ENCODE measurements around the gene JAML.

GRCh38 chr11:118168316-118168715 is 56.5 kb downstream of the JAML start:
- TF ChIP-seq CTCF (IDR thresholded peaks at IDR 0.05) = no peak
- TF ChIP-seq POLR2A (IDR thresholded peaks at IDR 0.05) = no peak

All from breast epithelium (tissue), 3 donors.